ENCODE measurements around the gene SLC6A5.

Gene SLC6A5

DNA sequence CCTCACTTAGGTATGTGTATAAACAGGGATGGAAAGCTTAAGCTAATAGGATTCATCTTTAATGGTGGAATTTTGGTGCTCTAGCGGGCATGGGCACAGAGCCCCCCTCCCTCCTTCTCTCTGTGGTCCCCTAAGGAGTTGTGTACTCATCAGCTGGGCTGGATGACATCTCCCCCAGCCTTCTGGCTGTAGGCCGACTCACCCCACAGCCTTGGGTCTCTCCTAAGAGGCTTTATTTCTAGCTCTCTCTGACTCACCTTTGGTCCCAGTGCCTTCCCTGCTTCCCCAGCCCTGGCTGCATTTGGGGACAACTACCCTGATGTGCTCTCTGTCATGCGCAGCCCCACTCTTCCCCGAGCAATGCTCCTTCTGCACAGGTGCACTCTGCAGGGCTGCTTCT, 26.9 kb downstream of the SLC6A5 start:
- DNase-seq, result no peak

DNA sequence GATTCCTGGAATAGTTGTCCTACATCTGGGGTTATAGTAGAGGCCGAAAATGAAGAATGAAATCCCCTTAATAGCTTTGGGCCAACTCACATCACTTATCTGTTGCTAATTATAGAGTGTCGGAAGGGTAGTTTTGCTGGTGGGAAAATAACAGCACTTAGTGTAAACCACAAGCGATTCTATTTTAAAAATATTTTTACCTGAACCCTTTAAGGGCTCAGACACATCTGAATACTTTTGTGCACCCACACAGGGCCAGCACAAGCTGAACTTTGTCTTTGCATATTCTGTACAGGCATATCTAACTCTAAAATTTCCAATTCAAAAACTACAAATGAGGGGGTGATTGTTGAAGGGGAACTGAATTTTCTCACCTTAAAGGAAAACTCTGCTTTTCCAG, 27.6 kb downstream of the SLC6A5 start:
- no peak for DNase-seq

DNA sequence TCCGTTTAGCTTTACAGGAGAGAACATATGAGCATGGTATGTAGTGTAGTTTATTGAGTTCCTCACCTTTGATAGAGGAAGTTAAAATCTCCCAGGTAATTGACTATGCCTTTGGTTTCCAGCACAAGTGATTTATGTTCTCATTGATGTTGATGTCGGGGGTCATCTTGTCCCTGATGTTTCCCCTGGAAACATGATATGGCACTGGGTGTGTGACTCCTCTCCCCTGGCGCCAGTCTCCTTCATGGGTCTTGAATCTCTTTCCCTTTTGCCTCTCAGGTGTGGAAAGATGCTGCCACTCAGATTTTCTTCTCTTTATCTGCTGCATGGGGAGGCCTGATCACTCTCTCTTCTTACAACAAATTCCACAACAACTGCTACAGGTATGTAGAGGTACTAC, 28.3 kb downstream of the SLC6A5 start:
- DNase-seq, result no peak

DNA sequence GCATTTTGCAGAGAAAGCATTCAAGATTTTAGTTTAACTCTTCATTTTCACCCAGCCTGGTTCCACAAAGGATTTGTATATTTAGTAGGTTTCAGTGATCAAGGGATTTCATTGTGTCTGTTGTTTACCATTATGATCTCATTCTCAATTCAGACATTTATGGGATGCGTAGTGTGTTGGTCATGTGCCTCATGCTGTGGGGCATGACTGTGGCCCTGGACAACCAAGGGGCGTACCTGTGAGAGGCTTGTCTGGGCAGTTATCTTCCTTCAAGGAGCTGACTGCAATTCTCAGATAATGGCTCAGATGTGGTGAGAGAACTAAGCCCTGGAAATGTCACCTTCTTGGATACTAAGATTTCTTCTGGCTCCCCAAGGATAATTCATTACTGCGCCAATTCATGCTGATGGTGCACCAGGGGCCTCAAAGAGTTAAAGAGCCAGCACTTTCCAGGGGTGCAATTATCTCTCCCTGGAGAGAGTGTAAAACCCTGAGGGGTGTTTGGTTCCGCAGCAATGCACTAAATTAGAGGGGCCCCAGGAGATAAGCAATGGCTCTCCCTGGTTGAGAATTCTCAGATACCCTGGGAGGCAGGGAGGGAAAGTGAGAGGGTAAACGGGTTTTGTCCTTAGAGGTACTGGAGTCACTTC, 32.2 kb downstream of the SLC6A5 start:
- DNase-seq, result no peak

DNA sequence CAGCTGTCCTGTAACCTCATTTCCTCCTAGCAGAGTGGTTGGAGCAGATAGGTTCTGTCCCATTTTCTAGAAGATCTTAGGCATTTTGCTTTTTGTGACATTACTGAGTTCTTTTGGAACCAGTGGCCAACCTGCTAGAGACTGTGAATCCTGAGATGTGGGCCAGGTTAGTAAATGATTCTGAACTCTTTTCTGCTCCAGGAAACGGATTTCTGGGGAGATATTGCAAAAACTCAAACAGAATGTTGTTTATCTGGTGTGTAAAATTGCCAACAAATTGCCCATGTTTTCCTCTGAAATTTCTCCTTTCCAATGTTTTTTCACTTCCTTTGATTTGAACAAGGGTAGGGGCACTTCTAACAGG, 32.7 kb downstream of the SLC6A5 start:
- DNase-seq, result no peak

DNA sequence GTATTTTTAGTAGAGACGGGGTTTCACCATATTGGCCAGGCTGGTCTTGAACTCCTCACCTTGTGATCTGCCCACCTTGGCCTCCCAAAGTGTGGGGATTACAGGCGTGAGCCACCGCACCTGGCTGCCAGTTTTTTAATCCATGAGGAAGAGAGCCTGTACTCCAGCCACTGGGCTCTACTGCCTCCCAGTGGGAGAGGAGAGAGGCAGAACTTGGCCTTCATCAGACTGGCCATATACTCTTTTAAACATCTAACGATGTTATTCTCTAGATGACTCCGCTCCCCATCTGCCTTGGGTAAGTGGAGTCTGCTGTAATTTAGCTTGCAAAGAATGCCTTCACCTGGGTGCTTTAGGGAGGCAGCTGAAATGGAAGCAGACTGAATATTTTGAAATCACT, 34.6 kb downstream of the SLC6A5 start:
- DNase-seq, result no peak

DNA sequence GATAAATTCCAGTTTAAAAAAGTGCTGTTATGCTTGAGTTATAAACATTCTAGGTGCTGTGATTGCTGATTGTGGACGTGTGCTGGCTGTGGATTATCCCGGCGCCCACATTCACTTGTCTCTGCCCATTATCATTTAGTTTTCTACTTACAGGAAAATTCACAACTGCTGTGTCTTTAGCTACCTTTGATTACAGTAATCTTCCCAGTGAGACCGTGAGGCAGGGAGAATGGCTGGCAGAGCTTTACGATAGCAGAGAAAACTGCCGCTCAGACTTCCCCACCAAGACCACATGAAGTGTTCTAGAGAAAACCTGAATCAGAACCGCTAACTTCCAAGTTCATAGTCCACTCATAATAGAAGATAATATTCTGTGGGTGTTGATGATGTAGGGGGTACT, 35.4 kb downstream of the SLC6A5 start:
- no peak for DNase-seq

DNA sequence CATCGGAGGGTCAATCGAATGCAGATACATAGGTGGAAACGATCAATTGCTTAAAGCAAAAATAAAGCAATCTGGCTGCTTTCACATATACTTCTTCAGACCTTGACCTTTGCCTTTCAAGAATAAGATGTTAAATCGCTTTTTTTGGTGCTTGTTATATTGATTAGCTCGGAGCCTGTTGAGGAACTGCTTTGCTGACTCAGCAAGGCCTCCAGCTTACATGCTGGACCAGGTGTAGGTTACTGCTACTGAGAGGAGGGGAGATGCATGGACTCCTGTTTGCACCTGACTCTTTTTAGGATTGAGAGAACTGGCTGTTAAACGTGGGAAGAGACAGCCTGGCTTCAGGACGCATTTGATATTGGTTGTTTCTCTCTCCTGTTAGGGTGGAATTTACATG, 38.7 kb downstream of the SLC6A5 start:
- no peak for DNase-seq

DNA sequence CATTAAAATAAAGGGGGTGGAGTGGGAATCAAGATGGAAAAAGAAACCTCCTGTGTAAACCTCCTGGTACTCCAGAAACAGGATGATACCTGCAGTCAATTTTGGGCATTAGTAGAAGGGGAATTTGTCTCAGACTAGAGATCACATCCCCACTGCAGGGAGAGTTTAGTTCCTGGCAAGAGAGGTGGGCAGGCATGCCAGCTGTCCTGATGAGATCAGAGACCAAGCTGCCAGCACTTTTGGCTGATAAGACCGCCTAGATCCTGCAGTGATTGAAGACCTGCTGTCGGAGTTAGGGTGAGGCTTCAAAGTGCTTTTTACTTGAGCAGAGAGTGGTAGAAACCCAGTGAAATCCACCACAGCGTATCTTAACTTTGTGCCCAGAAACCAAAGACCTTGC, 40.3 kb downstream of the SLC6A5 start:
- no peak for DNase-seq

DNA sequence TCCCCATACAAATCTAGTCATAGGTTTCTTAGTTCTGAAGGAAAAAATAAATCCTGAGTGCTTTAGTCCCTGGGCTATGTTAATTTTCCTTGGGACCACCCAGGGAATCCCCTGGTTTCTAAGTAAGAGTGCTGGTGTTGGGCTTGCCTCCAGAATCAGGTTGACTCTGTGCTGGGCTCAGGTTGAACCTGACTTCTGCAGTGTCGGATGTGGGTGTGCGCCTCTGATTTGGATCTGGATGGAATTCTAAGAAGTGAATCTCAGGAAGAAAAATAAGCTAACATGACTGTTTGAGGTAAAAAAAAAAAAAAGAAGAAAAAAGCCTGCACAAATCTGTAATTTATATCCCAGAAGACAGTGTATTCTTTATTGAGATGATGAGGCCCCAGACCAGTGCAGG, 41.0 kb downstream of the SLC6A5 start:
- DNase-seq, result no peak

DNA sequence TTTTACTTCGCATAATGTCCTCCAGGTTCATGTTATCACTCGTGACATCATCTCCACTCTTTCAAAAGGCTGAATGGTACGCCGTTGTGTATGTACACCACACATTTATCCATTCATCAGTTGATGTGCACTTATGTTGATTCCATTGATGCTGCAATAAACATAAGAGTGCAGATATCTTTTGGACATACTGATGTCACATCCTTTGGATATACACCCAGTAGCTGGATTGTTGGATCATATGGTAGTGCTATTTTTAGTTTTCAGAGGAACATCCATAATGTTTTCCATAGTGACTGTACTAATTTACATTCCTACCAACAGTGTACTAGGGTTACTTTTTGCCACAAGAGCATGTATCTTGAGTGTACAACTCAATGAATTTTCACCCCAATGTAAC, 45.0 kb downstream of the SLC6A5 start:
- DNase-seq, result no peak

DNA sequence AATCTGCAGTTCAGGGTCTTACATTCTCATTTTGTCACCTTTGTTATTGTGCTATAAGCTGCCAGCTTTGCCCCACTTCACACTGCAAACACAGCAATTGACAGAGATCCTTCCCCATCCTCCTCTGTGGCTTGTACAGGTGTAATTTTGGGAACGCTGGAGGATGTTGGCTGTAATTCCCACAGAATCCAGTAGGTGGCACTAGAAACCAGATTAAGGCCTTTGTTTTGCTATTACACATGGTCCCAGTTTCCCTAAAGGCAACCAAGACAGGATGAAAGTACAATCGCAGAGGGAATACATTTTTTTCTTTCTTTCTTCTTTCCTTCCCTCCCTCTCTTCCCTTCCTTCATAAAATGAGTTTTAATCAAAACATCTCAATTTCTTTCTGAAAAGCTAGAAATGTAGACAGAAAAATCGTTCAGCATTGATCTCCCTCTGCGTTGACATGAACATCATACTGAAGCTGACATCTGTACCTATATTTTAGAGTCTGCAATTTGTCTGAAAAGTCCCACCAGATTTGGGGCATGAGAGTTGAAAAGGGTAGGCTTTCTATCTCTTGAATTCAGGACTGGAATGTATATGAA, 48.7 kb downstream of the SLC6A5 start:
- DNase-seq, result peak; percentile 4 to 26

DNA sequence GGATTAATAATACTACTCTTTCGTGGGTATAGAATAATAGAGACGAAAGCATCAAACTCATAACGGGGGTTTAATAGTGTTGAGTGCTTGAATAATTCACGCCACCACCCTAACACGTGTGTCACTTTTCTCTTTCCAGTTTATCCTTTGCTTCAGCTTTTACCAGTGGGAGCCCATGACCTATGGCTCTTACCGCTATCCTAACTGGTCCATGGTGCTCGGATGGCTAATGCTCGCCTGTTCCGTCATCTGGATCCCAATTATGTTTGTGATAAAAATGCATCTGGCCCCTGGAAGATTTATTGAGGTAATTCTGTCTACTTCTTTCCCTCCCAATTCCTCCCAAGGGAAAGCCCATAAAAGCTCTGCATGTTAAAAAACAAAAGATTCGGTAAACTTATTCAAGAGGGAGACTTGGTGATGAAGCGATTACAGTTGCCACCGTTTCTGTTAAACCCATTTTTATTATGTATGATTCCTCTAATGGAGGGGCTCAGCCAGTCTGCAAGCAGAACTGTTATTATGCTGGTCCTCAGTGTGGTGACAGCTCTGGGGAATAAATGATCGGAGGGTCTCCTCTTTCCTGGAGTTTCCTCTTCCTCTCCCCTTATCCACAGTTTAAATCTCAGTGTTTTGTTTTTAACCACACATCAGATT, 52.9 kb downstream of the SLC6A5 start:
- no peak for DNase-seq

DNA sequence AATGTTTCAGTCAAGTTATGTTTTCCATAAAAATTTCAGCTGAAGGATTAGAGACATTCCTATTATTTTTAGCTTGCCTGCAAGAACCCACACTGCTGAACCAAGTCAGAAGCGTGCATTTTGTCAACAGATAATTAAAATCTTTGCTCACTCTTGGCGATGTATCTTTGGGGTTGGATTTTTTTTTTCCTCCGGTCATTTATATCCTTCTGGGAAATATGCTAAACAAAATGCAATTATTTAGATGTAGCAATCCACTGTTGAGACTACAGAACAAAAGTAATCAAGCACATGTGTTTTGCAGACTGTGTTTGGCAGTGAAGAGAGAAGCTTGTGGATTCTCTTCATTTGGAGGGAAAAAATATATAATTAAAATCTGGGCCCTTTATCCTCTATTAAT, 54.6 kb downstream of the SLC6A5 start:
- DNase-seq, result no peak

DNA sequence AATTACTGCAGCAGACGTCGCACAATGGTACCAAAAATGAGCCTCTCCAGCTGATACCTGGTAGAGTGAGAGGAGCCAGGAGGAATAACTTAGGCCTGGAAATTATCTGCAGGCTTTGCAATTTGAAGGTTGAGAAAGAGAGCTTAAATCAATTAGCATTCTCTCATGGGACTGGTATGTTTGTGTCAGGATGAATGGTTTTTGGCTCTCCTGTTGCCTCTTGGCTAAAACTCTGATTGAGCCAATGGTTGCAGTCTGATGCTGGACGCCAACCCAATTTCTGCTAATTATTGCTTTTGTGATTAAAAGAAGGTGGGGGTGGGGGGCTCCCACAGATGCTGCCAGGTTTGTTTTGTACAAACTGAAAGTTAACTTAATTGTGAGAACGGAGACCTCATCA, 57.5 kb downstream of the SLC6A5 start:
- DNase-seq, result no peak

DNA sequence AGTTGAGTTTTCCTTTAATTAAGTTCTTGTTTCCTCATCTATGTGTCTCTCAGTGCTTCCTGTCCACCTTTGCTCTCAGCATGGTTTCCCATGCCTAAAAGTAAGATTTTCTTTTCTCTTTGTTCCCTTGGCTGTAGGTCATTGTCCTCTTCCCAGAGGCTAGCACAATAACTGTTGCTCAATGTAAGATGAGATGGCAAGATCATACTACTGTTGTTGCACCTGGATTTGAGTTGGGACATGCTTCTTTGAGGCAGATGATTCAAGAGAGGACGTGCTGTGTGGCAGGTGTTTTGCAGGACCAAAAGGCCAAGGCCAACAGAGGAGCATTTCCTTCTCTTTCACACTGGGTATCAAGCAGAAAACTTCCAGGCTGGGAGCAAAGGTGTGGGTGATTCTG, 58.7 kb downstream of the SLC6A5 start:
- no peak for DNase-seq

DNA sequence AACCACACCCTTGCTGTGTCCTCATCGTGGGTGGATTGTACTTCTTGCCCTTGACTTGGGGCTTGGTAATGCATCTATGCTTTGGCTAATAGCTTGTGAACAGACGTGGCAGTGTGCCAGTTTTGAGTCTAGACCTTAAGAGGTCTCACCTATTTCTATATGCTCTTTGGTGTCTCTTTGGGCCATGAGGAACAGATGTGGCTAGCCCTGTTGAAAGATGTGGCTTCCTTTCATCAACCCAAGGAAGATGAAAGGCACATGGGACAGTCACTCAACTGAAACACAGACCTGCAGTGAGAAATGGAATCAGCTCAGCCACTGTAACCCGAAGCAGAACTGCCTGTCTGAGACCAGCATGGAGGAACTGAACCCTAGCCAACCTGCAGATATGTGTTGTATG, 62.0 kb downstream of the SLC6A5 start:
- DNase-seq, result no peak

DNA sequence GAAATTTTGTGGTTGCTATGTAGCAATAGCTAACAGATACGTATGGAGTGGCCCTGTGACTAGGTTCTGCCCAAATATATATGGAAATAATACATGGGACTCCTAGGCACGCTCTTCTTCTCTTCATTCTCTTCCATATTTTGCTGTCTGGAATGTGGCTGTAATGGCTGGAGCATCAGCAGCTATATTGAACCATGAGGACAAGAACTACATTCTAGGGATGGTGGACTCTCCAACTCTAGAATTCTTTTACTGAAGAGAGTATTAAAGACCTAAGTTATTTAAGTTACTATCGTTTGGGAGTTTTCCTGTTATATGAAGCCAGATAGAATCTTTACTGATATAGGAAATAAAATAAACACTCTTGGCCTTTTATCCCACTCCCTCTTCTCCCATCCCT, 62.4 kb downstream of the SLC6A5 start:
- no peak for DNase-seq

DNA sequence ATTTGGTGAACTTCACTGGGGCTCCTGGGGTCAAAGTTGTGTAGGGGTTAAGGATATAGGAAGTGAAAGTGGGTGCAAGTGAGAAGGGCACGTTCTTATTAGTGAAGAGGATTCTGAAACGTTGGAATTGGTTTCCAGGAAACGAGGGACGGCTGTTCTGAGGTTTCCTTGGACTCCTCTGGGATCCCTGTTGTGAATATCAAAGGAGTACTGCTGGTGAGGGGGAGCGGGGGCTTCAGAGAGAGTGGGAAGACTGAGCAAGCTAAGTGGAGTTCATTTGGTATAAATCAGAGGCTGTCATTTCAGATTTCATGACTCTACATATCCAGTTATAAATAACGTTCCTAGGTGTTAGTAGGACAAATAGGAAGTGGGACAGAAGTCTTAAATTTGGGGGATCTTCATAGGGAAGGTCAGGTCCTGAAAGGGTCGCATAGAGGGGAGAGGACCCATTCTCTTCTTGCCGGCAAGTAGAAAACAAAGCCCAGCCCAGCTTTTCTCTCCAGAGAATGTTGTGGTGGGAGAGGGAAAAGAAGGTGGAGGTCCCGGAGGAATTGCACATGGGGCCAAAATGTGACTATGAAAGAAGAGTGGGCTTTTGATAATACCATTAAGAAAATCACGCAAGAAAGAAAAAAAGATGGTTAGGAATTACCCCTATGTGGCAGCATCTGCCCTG, 68.9 kb downstream of the SLC6A5 start:
- no peak for DNase-seq

DNA sequence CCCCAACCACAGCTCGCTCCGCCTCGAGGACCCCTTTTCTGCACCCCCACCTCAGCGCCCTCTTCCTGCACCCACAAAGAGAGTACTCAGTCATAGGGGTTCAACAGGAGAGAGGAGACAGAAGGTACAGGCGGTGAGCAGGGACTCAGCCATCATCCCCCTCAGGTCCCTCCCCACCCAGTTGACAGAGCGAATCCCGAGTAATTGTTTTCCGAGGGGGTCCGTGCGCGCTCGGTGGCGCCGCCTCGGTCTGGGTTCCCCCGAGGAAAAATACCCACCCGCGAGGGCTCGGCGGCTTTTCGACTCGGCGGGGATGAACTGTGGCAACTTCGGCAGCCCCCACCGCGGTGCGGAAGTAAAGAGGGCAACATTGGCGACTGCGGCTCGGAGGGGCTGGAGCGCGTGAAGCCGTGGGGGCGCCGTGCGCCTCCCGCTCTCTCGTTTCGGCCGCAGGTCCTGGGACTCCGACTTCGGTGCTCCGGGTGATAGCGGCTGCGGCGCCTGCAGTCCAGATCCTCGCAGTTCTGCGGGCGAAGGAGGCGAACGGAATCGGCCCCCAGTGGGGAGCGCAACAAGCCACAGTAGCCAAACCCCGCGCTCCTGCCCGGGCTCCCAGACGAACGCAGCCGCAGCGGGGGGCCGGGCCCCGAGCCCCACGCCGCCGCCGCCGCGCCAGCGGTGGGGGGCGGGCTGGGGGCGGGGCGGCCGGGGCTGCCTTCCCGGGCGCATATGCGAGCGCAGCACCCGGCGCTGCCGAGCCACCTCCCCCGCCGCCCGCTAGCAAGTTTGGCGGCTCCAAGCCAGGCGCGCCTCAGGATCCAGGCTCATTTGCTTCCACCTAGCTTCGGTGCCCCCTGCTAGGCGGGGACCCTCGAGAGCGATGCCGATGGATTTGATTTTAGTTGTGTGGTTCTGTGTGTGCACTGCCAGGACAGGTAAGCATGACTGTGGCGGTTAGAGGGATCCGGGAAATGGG, 69.7 kb downstream of the SLC6A5 start, which contains the start of gene NELL1:
TSS of gene NELL1 (plus strand) at position 743 of the 976 bp plus-strand sequence.
- no peak for DNase-seq

DNA sequence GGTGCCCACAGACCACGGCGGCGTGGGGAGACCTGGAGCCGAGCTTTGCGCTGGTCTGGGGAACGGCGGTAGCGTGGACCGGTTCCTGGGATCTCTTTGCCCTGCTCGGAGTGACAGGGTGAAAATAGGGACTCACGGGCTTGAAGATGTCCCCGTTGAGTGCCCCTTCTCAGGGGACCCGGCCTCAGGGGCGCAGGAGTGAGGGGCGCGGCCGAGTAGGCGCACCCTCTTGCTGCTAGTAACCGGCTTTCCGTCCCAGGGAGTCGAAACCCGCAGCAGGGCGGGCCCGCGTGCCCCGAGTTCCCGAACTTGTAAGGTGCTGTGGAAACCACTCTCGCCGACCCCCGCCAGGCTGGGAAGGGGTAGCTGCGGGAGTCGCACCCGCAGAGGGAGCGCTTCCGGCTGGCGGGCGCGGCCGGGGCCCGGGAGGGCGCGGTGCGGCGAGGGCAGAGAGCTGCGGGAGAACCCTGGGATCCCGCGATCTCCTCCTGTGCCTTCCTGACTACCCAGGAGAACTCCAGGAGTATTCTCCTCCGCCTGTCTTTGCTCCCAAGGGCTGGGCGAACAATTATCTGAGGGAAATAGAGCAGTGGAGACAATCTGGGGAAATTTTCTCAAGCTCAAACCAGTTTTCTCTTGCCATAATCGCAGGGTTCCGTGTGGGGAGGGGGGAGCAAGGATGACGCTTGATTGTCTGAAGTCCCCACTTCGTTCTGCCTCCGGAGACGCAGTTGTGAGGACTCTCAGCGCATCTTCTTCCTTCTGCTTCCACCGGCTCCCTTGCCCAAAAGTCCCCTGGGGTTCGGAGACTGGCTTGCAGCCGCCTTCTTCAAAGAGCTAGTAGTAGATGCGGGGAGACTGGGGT, 70.6 kb downstream of the SLC6A5 start:
- DNase-seq, result no peak

DNA sequence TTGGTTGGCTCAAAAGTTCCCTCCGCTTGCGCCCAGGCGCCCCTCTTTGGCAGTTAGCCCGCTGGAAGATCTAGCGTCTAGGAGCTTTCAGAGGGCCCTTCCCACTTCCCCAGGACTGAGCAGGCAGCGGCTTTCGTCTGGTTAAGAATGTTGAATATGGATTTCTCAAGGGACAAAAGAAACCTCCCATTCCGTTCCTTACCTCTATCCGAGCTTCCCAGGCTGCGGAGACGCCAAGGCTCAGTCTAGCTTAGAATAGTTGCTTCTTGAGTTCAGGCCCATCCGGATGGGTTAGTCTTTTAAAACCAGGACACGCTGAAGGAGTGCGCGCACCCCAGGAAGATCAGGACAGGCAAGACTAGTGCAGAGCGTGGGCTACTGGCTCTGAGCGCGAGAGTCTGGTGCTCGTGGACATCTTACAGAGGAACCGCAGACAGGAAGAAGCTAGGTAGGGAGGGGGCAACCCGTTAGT, 71.6 kb downstream of the SLC6A5 start:
- DNase-seq, result no peak
